ENCODE data around the gene LSG1.
"Not testable (repeated sequence)": the region's sequence is repeated elsewhere in the genome, so short reads cannot be mapped to it uniquely, and the experiment has no call there.

Gene LSG1

GRCh38 chr3:194657439-194657838 is 14.6 kb downstream of the LSG1 start:
- DNase-seq (ENCODE audit: low read depth in 3 of 3): no peak

- no peak for DNase-seq (ENCODE audit: low read depth in 3 of 3)
Observed at GRCh38 chr3:194654443-194654842, 17.5 kb downstream of the LSG1 start.

GRCh38 chr3:194647747-194648146 is 24.2 kb downstream of the LSG1 start:
- no peak for DNase-seq (ENCODE audit: low read depth in 3 of 3)

GRCh38 chr3:194642769-194643168 is 29.2 kb downstream of the LSG1 start:
- no peak for DNase-seq (ENCODE audit: low read depth in 3 of 3)

GRCh38 chr3:194640829-194641228 is 31.2 kb downstream of the LSG1 start:
- DNase-seq (ENCODE audit: low read depth in 3 of 3): peak in 1 of 3 experiments; percentile 26

GRCh38 chr3:194638991-194639605 is 32.9 kb downstream of the LSG1 start:
- no peak for DNase-seq (ENCODE audit: low read depth in 3 of 3)

GRCh38 chr3:194637541-194638400 is 34.2 kb downstream of the LSG1 start:
- DNase-seq (ENCODE audit: low read depth in 3 of 3): no peak

GRCh38 chr3:194637066-194637465 is 34.9 kb downstream of the LSG1 start:
- no peak for DNase-seq (ENCODE audit: low read depth in 3 of 3)

GRCh38 chr3:194633349-194634004 is 38.5 kb downstream of the LSG1 start, which contains the start of gene TMEM44:
Gene TMEM44, minus strand, starts transcription at chr3:194633419. Its CDS starts 204 bp downstream, at chr3:194633215.
- peak; percentile 23 to 59 (median 25) for DNase-seq (ENCODE audit: low read depth in 3 of 3)

GRCh38 chr3:194632809-194633348 is 39.1 kb downstream of the LSG1 start:
- DNase-seq (ENCODE audit: low read depth in 3 of 3): no peak

GRCh38 chr3:194632226-194632808 is 39.7 kb downstream of the LSG1 start:
- no peak for DNase-seq (ENCODE audit: low read depth in 3 of 3)

GRCh38 chr3:194631696-194632095 is 40.3 kb downstream of the LSG1 start:
- no peak for DNase-seq (ENCODE audit: low read depth in 3 of 3)

- not testable (repeated sequence) for DNase-seq (ENCODE audit: low read depth in 3 of 3)
Observed at GRCh38 chr3:194630681-194631080, 41.3 kb downstream of the LSG1 start.

GRCh38 chr3:194624956-194625355 is 47.0 kb downstream of the LSG1 start:
- DNase-seq (ENCODE audit: low read depth in 3 of 3): no peak

- DNase-seq (ENCODE audit: low read depth in 3 of 3): no peak
Observed at GRCh38 chr3:194623449-194624290, 48.3 kb downstream of the LSG1 start.

- DNase-seq (ENCODE audit: low read depth in 3 of 3): no peak
Observed at GRCh38 chr3:194622621-194623340, 49.2 kb downstream of the LSG1 start.

- DNase-seq (ENCODE audit: low read depth in 3 of 3): no peak
Observed at GRCh38 chr3:194621947-194622346, 50.0 kb downstream of the LSG1 start.

GRCh38 chr3:194620196-194620595 is 51.8 kb downstream of the LSG1 start:
- DNase-seq (ENCODE audit: low read depth in 3 of 3): no peak

- DNase-seq (ENCODE audit: low read depth in 3 of 3): no peak
Observed at GRCh38 chr3:194619741-194620140, 52.2 kb downstream of the LSG1 start.

Measured in stimulated activated CD4-positive, alpha-beta T cell treated with anti-CD3 and anti-CD28 coated beads, TNF-alpha, amount 100 ng/mL, for 24 hours (primary cell).